Type B pancreatic cell (in vitro differentiated cells): ENCODE measurements around the gene SNN. TPM values are rescaled to one million over a fixed set of nuclear protein-coding genes. Genes with fewer than 3 reads are reported as not detected.

ENCODE experiments used
- DNase-seq: peaks from one replicate; pipeline ENCODE4 v3.0.0; 2021; ENCODE audit warnings: mixed read lengths; ENCODE audit not compliant: unreplicated experiment; ENCODE audit errors: extremely low spot score
- H3K27ac Mint-ChIP-seq: 2 replicates; pipeline ENCODE4 v1.8.0; 2021; ENCODE audit warnings: mild to moderate bottlenecking, mixed read lengths
- H3K27me3 Mint-ChIP-seq: 2 replicates; pipeline ENCODE4 v1.8.0; 2021; ENCODE audit warnings: mixed read lengths
- H3K36me3 Mint-ChIP-seq: 2 replicates; pipeline ENCODE4 v1.8.0; 2021; ENCODE audit warnings: mixed read lengths
- H3K4me1 Mint-ChIP-seq: one replicate; pipeline ENCODE4 v1.8.0; 2021; ENCODE audit warnings: mixed read lengths; ENCODE audit not compliant: unreplicated experiment
- H3K4me3 Mint-ChIP-seq: 2 replicates; pipeline ENCODE4 v1.8.0; 2021; ENCODE audit warnings: mild to moderate bottlenecking, mixed read lengths
- H3K9me3 Mint-ChIP-seq: 2 replicates; pipeline ENCODE4 v1.8.0; 2021; ENCODE audit warnings: mixed read lengths
- total RNA-seq: library from RNA; stranded (reverse); gene quantifications from 2 replicates; pipeline ENCODE4 v1.2.1, GENCODE V29; 2021; ENCODE audit warnings: low replicate concordance
- TF ChIP-seq, protein P1 (sequence below): fragments of 200-600 bp; sonication (generic); conservative IDR thresholded peaks from 2 replicates; pipeline ENCODE4 v1.5.0; 2021; ENCODE audit warnings: antibody characterized with exemption, mild to moderate bottlenecking

SNN gene
- total RNA-seq, 1 donor from 2014 or later = 44.0 TPM

DNA sequence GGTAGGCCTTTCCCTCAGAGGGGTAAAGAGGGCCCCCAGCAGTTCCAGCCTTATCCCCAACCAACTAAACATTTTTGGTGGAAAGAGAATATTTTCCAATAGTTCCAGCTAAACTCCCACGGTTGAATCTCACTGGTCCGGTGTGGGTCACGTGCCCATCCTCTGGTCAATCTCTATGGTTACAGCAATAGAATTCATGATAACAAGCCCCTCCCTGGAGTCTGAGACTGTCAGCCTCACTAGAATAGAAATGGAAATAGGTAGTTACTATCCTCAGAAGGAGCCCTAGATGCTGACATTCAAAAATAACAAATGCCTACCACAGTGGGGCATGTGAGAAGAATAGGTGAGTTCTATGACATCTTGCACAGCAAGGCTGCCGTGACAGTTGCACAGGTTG, 44.0 kb upstream of the SNN start:
- TF ChIP-seq, protein P1, sequence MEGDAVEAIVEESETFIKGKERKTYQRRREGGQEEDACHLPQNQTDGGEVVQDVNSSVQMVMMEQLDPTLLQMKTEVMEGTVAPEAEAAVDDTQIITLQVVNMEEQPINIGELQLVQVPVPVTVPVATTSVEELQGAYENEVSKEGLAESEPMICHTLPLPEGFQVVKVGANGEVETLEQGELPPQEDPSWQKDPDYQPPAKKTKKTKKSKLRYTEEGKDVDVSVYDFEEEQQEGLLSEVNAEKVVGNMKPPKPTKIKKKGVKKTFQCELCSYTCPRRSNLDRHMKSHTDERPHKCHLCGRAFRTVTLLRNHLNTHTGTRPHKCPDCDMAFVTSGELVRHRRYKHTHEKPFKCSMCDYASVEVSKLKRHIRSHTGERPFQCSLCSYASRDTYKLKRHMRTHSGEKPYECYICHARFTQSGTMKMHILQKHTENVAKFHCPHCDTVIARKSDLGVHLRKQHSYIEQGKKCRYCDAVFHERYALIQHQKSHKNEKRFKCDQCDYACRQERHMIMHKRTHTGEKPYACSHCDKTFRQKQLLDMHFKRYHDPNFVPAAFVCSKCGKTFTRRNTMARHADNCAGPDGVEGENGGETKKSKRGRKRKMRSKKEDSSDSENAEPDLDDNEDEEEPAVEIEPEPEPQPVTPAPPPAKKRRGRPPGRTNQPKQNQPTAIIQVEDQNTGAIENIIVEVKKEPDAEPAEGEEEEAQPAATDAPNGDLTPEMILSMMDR = no peak
- Mint-ChIP-seq H3K4me1 (peaks cover 23% of the 10 kb centered on the region), H3K27me3 (no peaks in the 10 kb centered on the region), H3K27ac (no peak overlapping the region), H3K4me3 (no peak overlapping the region), H3K9me3 (no peaks in the 10 kb centered on the region), H3K36me3 (no peaks in the 10 kb centered on the region)
- no peak for DNase-seq

DNA sequence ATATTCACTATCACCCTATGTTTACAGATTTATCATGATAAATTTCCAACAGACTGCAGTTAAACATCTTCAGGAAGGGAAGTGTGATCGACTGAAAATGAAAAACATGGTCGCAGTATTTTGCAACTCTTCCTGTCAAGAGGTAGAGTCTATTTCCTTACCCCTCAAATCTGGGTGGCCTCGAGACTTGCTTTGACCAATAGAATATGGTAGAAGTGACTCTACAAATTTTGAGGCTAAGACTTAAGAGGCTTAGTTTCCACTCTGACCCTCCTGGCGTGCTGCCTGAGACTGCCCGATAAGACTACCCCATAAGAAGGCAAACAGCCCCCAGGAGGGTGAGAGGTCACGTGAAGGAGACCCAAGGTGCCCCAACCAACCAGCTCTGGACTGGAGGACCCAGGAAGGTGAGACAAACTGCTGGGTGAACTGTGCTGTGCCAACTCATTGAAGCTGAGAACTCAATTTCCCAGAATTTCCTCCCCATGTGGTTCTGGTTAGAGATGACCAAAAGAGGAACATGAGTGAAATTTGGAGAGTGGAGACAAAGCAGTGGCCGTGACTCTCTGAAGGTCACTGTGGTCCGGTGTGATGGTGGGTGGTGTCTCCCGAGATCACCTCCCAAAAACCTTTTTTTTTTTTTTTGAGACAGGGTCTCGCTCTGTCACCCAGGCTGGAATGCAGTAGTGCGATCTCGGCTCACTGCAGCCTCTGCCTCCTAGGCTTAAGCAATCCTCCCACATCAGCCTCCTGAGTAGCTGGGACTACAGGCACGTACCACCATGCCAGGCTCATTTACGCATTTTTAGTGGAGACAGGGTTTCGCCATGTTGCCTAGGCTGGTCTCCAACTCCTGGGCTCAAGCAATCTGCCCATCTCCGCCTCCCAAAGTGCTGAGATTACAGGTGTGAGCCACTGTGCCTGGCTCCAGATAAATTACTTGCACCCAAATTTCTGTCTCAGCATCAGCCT, 43.3 kb upstream of the SNN start:
- Mint-ChIP-seq H3K9me3 (no peaks in the 10 kb centered on the region), H3K4me1 (peaks cover 24% of the 10 kb centered on the region), H3K4me3 (no peak overlapping the region), H3K36me3 (no peaks in the 10 kb centered on the region), H3K27me3 (no peaks in the 10 kb centered on the region), H3K27ac (no peak overlapping the region)
- no peak for DNase-seq
- TF ChIP-seq, protein P1 = no peak

DNA sequence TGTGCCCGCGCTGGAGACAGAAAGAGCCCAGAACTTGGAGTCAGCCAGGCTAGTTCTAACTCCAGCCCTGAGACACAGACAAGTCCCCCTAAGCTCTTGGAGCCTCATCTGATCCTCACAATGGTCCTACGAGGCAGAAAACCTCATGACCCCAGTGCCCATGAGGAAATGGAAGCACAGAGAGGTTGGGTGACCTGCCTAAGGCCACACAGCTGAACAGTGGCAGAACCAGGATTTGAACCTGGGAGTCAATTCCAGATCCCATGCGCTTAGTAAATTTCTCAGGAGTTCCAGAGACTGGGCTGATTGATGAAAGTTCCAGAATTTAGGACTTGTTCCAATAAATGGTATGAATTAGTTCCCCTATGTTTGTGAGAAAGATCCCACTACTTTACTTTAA, 42.5 kb upstream of the SNN start:
- H3K4me1 Mint-ChIP-seq = peaks cover 21% of the 10 kb centered on the region
- no peaks in the 10 kb centered on the region for H3K9me3 Mint-ChIP-seq
- H3K27ac Mint-ChIP-seq = no peak overlapping the region
- no peak overlapping the region for H3K4me3 Mint-ChIP-seq
- no peaks in the 10 kb centered on the region for H3K36me3 Mint-ChIP-seq
- TF ChIP-seq, protein P1 = no peak
- H3K27me3 Mint-ChIP-seq = no peaks in the 10 kb centered on the region
- DNase-seq = no peak

DNA sequence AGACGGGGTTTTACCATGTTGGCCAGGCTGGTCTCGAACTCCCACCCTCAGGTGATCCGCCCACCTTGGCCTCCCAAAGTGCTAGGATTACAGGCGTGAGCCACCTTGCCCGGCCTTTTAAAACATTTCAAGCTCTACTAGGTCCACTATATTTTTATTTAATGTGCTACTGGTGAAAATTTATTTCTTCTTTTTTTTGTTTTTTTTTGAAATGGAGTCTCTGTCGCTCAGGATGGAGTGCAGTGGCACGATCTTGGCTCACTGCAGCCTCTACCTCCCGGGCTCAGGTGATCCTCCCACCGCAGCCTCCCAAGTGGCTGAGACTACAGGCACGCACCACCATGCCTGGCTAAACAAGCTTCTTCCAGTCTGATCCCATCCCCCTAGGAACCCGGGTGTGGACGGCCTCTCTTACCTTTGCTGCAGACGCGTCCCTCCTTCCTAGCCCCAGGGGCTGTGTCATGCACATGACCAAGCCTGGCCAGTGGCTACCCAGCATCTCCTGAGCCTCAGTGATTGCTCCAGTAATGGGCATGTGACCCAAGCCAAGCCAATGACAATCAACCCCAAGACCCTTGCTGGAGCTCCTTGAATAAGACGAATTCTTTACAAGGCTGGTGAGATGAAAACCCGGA, 41.5 kb upstream of the SNN start:
- DNase-seq = no peak
- Mint-ChIP-seq H3K36me3 (no peaks in the 10 kb centered on the region), H3K4me1 (peaks cover 17% of the 10 kb centered on the region), H3K27ac (no peak overlapping the region), H3K9me3 (no peaks in the 10 kb centered on the region), H3K4me3 (no peak overlapping the region), H3K27me3 (no peaks in the 10 kb centered on the region)
- TF ChIP-seq, protein P1 = no peak

DNA sequence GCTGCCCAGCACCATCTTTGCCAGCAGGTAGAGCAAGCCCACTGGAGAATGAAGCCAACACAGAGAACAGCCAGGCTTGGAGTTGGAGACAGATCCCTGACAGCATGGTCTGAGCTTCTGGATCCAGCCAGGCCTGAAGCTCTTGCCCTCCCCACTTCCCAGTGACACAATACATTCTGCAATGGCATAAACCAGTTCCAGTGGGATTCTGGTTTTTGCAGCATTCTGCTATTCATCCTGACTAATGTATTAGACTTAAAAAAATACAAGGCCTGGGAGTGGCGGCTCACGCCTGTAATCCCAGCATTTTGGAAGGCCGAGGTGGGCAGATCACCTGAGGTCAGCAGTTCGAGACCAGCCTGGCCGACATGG, 41.0 kb upstream of the SNN start:
- Mint-ChIP-seq H3K27ac (no peak overlapping the region), H3K36me3 (no peaks in the 10 kb centered on the region), H3K27me3 (no peaks in the 10 kb centered on the region), H3K4me3 (no peak overlapping the region), H3K4me1 (peaks cover 13% of the 10 kb centered on the region), H3K9me3 (no peaks in the 10 kb centered on the region)
- TF ChIP-seq, protein P1 = no peak
- no peak for DNase-seq
